OCI-LY3 (cell line): ENCODE data around the gene PTPRN2.

Experiments used
- CTCF ChIP-seq: fragments of 200-600, 300-600 bp; sonication (generic); IDR thresholded peaks from 2 replicates; pipeline ENCODE4 v1.5.1; 2014; ENCODE audit warnings: antibody characterized with exemption, low read length, low read depth
- EZH2phosphoT487 ChIP-seq: fragments of 200-600 bp; shearing (Covaris generic); IDR thresholded peaks from 2 replicates; pipeline ENCODE4 v1.6.1; 2018; ENCODE audit warnings: antibody characterized with exemption, mixed run types, low read depth

GRCh38 chr7:158320328-158320727, 267.3 kb downstream of the PTPRN2 start:
- TF ChIP-seq CTCF (no peak), EZH2phosphoT487 (no peak)
